ENCODE data around the gene PPFIBP1. TPM values are rescaled to one million over a fixed set of nuclear protein-coding genes. Genes with fewer than 3 reads are reported as not detected.

Gene PPFIBP1
- total RNA-seq, 1 experiment from 2014 or later = 88.6 TPM

GRCh38 chr12:27730097-27730588, 206.1 kb downstream of the PPFIBP1 start:
- Histone ChIP-seq H3K4me3 (ENCODE audit: low read depth in 2 of 2, low read length in 2 of 2) (no peak overlapping the region), H3K27ac (ENCODE audit: low read length) (no peak overlapping the region), H3K4me1 (ENCODE audit: control insufficient read depth, insufficient read depth, low read length) (no peaks in the 10 kb centered on the region; the same call in 1 of the 2 replicates), H3K27me3 (ENCODE audit: control insufficient read depth, insufficient read depth, low read length) (no peaks in the 10 kb centered on the region), H3K36me3 (ENCODE audit: control insufficient read depth, insufficient read depth, low read length) (peaks cover 8% of the 10 kb centered on the region; the same call in 1 of the 2 replicates), H3K9me3 (ENCODE audit: control insufficient read depth, insufficient read depth, low read depth, low read length) (no peaks in the 10 kb centered on the region)
- DNase-seq (ENCODE audit: low read depth, low spot score) = no peak
- ChIA-PET POLR2A (no interaction called here), CTCF (no interaction called here)
- intact Hi-C loops (cut with micrococcal nuclease; ENCODE audit: unreplicated experiment) (no loop called here), in situ Hi-C loops (cut with HindIII; ENCODE audit: low pct_unique_long_range_greater_than_20kb, low sequenced_read_pairs) (no loop called here)
- no TSS peak for BruUV-seq (replicated peaks)
- ATAC-seq = no peak
- TF ChIP-seq POLR2AphosphoS5 (IDR thresholded peaks at IDR 0.05; ENCODE audit: low read depth, low read length) = no peak
- TF ChIP-seq REST (IDR thresholded peaks at IDR 0.05; ENCODE audit: insufficient read depth in 1 of 2, low read depth in 2 of 2, low read length in 1 of 2) = no peak
- TF ChIP-seq TCF7L2 (IDR thresholded peaks at IDR 0.05; ENCODE audit: low read depth, low read length) = no peak
- TF ChIP-seq SIN3A (IDR thresholded peaks at IDR 0.05; ENCODE audit: borderline replicate concordance, insufficient read depth, low read depth, low read length) = no peak
- no peak for TF ChIP-seq CTCF (IDR thresholded peaks at IDR 0.05)

GRCh38 chr12:27732281-27732680, 208.3 kb downstream of the PPFIBP1 start:
- DNase-seq (ENCODE audit: low read depth, low spot score) (no peak), ATAC-seq (peak; percentile 89)
- ChIA-PET POLR2A (no interaction called here), CTCF (interaction anchor here (0.6 to 1.2 kb wide), 10 partner anchors 29 to 809 kb away, joined by 3 to 10 read pairs (median 4); no protein-coding TSS in a partner anchor)
- intact Hi-C loops (cut with micrococcal nuclease; ENCODE audit: unreplicated experiment) (loop anchor here (2.0 kb wide), 1 partner anchor 91 kb away; no protein-coding TSS in a partner anchor), in situ Hi-C loops (cut with HindIII; ENCODE audit: low pct_unique_long_range_greater_than_20kb, low sequenced_read_pairs) (no loop called here)
- Histone ChIP-seq H3K4me1 (ENCODE audit: control insufficient read depth, insufficient read depth, low read length) (no peaks in the 10 kb centered on the region; the same call in 1 of the 2 replicates), H3K36me3 (ENCODE audit: control insufficient read depth, insufficient read depth, low read length) (peaks cover 10% of the 10 kb centered on the region), H3K27ac (ENCODE audit: low read length) (no peak overlapping the region), H3K27me3 (ENCODE audit: control insufficient read depth, insufficient read depth, low read length) (no peaks in the 10 kb centered on the region), H3K9me3 (ENCODE audit: control insufficient read depth, insufficient read depth, low read depth, low read length) (no peaks in the 10 kb centered on the region), H3K4me3 (ENCODE audit: low read depth in 2 of 2, low read length in 2 of 2) (no peak overlapping the region)
- TF ChIP-seq POLR2AphosphoS5 (IDR thresholded peaks at IDR 0.05; ENCODE audit: low read depth, low read length) (no peak), CTCF (IDR thresholded peaks at IDR 0.05) (peak; percentile 33)
- BruUV-seq (replicated peaks) = no TSS peak
